GM18507 (cell line): ENCODE measurements around the gene ROBO3.
A peak's percentile ranks its signal among the peaks of the same experiment; 100 is the strongest.

Source experiments
- DNase-seq: peaks from one replicate; pipeline ENCODE4 v3.0.0; 2011; ENCODE audit warnings: low read depth; ENCODE audit not compliant: insufficient read length; ENCODE audit errors: extremely low spot score
- FAIRE-seq: peaks from 2 replicates; lab custom pipeline; 2011; peaks lifted over from hg19 to GRCh38; lab: Jason Lieb, UNC

The ROBO3 gene

DNA sequence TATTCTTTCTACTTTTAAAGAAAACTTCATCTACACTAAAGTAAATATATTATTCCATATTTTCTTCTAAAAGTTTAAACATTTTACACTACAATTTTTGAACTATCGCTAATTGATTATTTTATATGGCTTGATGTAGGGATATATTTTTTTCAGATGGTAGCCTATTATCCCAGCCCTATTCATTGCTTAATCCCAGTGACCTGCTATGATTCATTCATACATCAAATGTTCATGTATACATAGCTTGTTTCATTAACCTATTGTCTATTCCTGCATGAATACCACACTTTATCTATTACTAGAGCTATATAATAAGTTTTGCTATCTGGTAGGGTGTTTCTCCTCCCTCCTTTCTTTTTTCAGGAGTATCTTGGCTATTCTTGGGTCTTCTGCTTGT lies 37.4 kb downstream of the ROBO3 start:
- DNase-seq, result no peak
- no peak for FAIRE-seq

- DNase-seq (no peak), FAIRE-seq (no peak)
Observed at GRCh38 chr11:124915541-124916369, 50.5 kb downstream of the ROBO3 start.

DNA sequence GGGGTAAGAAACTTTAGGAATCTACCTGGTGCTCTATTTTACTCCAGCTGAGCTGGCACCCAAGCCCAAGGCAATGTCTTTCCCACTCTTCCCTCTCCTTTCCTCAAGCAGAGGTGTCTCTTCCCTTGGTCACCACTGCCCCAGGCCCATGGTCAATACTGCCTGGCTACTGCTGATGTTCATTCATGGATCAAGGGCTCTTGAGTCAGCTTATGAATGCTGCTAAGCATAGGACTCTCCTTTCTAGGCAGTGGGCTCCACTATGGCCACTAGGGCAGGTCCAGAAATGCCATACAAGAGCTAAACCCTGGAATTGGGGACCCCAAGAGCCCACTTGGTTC lies 51.1 kb downstream of the ROBO3 start:
- no peak for DNase-seq
- FAIRE-seq, result no peak

- DNase-seq (no peak), FAIRE-seq (no peak)
Observed at GRCh38 chr11:124917115-124917637, 51.9 kb downstream of the ROBO3 start.

GRCh38 chr11:124918950-124919349 lies 53.7 kb downstream of the ROBO3 start, which contains the start of gene HEPN1:
Gene HEPN1, plus strand, starts transcription at chr11:124919250.
- no peak for FAIRE-seq
- no peak for DNase-seq

DNA sequence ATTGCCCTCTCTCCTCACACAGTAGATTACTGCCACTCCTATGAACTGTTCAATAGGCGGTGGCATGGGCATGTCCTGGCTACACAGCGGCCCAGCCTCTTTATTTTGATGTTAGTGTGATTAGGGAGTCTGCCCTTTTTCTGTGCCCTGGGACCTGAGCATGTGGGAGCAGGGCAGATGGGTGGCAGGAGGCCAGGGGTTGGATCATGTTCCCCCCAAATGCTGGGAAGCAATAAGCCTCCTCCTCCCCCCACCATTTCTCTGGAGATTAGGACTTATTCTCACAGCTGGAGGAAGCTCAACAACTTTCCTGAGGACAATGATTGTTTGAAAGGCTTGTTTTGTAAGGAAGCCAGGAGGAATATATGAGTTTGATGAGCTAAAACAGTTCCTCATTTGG lies 54.7 kb downstream of the ROBO3 start:
- no peak for DNase-seq
- no peak for FAIRE-seq

DNA sequence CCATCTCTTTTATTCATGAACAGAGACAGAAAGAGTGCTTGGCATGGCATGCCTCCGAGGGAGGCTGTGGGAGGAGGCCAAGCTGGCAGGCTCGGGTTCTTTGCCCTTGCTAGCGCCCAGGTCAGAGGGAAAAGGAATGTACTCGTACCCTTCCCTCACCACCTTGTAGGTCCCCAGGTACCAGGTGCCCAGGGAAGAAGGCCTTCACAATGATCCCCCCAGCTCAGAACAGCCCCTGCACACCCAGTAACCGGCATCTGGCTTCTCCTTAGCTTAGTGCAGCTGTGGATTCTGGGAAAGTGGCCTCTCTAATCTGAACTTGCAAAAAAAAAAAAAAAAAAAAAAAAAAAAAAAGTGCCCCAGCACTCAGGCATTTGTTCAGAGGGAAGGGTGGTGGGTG lies 55.1 kb downstream of the ROBO3 start:
- no peak for DNase-seq
- FAIRE-seq, result no peak

DNA sequence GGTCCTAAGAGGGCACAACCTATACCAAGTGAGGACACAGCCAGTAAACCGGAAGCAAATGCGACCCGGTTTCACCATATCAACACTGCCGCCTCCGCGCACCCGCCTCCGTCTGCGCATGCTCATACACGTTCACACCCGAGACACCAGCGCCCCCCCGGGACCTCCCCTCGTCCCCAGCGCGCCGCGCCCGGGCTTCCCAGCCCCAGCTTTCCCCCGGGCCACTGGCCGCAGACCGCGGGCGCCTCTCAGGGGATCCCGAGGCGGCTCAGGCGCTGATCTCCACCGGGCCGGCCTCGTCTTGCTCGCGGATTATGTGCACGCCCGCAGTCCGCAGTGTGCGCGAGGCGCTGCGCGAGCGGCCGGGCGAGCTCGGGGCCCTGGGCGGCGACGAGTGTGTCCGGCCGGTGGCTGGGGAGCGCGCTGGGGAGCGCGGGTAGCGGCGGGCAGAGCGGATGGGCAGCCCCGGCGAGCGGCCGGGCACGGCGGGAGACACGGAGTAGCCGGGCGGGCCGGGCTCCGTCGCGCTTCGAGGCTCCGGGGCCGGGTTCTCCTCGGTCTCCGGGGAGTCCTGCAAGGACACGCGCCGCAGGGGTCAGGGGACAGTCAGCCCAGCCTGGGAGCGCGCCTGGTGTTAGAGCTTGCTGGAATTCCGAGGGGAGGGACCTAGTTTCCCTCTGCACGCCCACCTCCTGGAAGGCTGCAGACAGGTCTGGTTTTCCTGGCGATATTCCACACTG lies 55.8 kb downstream of the ROBO3 start:
- FAIRE-seq (peak; percentile 70), DNase-seq (peak; percentile 51)

DNA sequence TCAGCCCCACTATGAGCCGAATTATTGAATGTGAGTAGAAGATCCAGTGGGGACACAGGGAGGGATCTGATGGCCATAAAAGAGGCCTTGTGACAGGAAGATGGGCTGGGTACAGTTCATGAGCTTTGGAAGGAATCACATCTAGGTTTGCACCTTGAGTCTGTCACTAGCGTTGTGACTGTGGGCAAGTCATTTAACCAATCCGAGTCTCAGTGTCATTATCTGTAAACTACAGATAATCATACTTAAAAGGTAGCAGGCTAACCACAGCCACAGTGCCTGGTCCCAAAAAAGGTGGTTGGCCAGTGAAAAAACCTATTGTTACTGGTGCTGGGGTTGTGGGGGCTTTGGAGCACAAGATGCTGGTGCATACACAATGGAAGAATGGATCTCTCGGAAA lies 57.6 kb downstream of the ROBO3 start:
- DNase-seq, result no peak
- no peak for FAIRE-seq

DNA sequence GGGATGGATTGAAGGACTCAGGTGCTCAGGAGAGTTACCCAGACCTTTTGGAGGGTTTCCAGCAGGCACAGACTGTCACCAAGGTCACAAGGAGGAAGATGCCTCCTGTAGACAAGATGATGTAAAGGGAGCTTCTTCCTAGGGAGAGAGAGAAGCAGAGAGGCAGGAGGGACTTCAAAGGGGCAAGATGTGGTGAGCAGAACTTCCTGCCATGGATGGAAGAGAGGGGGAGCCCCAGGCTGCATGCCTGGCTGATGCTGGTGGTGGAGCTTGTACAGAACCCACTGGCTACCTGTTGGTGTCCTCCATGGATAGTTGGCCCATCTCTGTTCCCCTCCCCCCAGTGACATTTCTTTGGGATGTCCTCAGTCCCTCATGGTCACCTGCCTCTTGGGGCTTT lies 58.1 kb downstream of the ROBO3 start:
- FAIRE-seq (no peak), DNase-seq (no peak)

DNA sequence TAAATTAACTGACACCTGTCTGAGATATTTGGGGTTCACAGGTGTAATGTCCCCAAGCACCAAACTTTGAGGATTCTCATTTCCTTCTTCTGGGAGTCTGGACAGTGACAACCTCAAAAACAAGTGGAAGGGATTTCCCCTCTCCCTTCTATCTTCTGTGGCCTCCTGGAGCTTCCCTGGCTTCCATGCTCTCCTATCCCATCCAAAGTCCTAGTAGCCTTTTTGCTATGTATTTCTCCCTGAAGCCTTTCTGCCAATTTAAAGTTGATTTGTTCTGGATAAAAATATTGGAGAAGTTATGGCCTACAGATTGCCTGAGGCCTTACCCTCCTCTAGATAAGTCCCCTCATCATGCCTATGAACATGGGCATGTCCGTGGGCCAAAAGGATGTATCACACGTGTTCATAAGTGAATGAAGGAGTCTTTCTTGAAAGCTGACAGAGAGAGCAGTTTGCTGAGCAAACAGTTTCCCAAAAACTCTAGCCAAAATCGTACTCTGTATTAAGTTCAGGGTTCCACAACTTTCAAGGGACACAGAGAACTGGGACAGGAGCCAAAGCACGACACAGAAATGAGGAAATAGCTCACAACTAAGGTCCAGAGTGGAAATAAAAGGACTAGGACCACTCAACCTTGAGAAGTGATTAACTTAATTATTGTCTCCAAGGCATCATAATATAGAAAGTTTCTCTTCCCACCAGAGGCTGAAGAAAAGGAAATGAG lies 63.9 kb downstream of the ROBO3 start:
- FAIRE-seq, result no peak
- DNase-seq, result no peak

DNA sequence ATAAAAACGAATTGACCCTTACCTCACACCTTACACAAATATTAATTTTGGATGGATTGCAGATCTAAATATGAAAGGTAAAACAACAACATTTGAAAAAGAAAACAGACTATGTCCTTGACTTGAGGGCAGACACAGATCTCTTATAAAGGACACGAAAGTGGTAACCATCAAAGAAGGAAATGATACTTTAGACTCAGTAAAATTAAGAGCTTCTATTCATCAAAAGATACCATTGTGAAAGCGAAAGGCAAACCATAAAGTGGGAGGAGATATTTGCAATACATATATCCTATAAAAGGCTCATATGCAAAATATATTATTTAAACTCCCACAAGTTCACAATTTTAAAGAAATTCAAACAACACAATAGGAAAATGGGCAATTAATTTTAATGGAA lies 65.6 kb downstream of the ROBO3 start:
- FAIRE-seq, result peak; percentile 75
- DNase-seq, result no peak
